Common myeloid progenitor, CD34-positive (primary cell): Measurements from ENCODE around the gene JADE2.

Source experiments
- CTCF ChIA-PET: fragments of 350-600 bp; sonication (Branson Sonifier 250); formaldehyde crosslinking; loops from one replicate; lab custom pipeline; 2021; ENCODE audit warnings: antibody characterized with exemption; lab: Charles Lee
- POLR2A ChIA-PET: fragments of 350-600 bp; sonication (Branson Sonifier 250); formaldehyde crosslinking; loops from one replicate; lab custom pipeline; 2021; ENCODE audit warnings: antibody characterized with exemption; lab: Charles Lee
- DNase-seq, 3 donors: peaks; one replicate each; pipeline versions ENCODE4 v3.0.0 to v3.0.0-alpha.2; 2013
- H3K27ac ChIP-seq, 2 experiments: 1 replicate in 1 of 2; 2 replicates in 1 of 2; pipeline ENCODE4 v1.7.0; 2013; ENCODE audit warnings: inconsistent platforms in 2 of 2, low read length in 2 of 2, mild to moderate bottlenecking in 2 of 2, low read depth in 1 of 2, moderate library complexity in 1 of 2; ENCODE audit not compliant: severe bottlenecking in 2 of 2, insufficient read depth in 1 of 2, poor library complexity in 1 of 2
- H3K27me3 ChIP-seq, 5 experiments: replicated peaks in 2 of 5; 1 replicate in 3 of 5; 2 replicates in 2 of 5; pipeline versions ENCODE4 v1.6.1 to v1.7.0; 2013; ENCODE audit warnings: low read length in 4 of 5, mild to moderate bottlenecking in 2 of 5, moderate library complexity in 2 of 5, inconsistent platforms in 1 of 5; ENCODE audit not compliant: insufficient read depth in 5 of 5, control insufficient read depth in 4 of 5
- H3K36me3 ChIP-seq, 4 experiments: 1 replicate in 2 of 4; 2 replicates in 2 of 4; pipeline versions ENCODE4 v1.6.1 to v1.7.0; 2013; ENCODE audit warnings: low read length in 3 of 4, control low read depth in 1 of 4, mild to moderate bottlenecking in 1 of 4; ENCODE audit not compliant: control insufficient read depth in 4 of 4, insufficient read depth in 4 of 4
- H3K4me1 ChIP-seq, 4 experiments: 1 replicate in 3 of 4; 2 replicates in 1 of 4; pipeline versions ENCODE4 v1.6.1 to v1.7.1; 2013; ENCODE audit warnings: low read length in 3 of 4, mild to moderate bottlenecking in 3 of 4, control low read depth in 1 of 4, inconsistent platforms in 1 of 4, moderate library complexity in 1 of 4; ENCODE audit not compliant: control insufficient read depth in 4 of 4, insufficient read depth in 4 of 4; ENCODE audit errors: control extremely low read depth in 1 of 4
- H3K4me3 ChIP-seq, 7 experiments: 1 replicate in 4 of 7; 2 replicates in 3 of 7; pipeline versions ENCODE4 v1.5.1 to v1.7.0; 2013; ENCODE audit warnings: mild to moderate bottlenecking in 7 of 7, low read length in 6 of 7, moderate library complexity in 6 of 7, inconsistent platforms in 2 of 7, low read depth in 2 of 7, control low read depth in 1 of 7; ENCODE audit not compliant: insufficient read depth in 4 of 7, control insufficient read depth in 1 of 7; ENCODE audit errors: extremely low read depth in 1 of 7
- H3K9me3 ChIP-seq, 5 experiments: 1 replicate in 4 of 5; 2 replicates in 1 of 5; pipeline versions ENCODE4 v1.6.1 to v1.7.1; 2013; ENCODE audit warnings: low read length in 4 of 5, mild to moderate bottlenecking in 2 of 5, inconsistent platforms in 1 of 5, low read depth in 1 of 5, moderate library complexity in 1 of 5; ENCODE audit not compliant: control insufficient read depth in 4 of 5, insufficient read depth in 2 of 5; ENCODE audit errors: control extremely low read depth in 1 of 5
- WGBS: methylation state at CpG from one replicate; pipeline ENCODE4 v1.1.5; 2013; ENCODE audit not compliant: insufficient coverage; 5-methylcytosine and 5-hydroxymethylcytosine counted together

The JADE2 gene

GRCh38 chr5:134502259-134502658 lies 23.2 kb upstream of the JADE2 start:
- ChIA-PET POLR2A (interaction anchor here (1.6 kb wide), 1 partner anchor 36 kb away, joined by 5 read pairs; no protein-coding TSS in a partner anchor), CTCF (interaction anchor here (0.9 to 4.1 kb wide), 10 partner anchors 9 to 91 kb away, joined by 3 to 22 read pairs (median 6); partner anchors contain the start of genes CDKN2AIPNL and JADE2)
- DNase-seq: no peak
- Histone ChIP-seq H3K4me1 (peaks cover 12 to 54% (median 53%) of the 10 kb centered on the region in 4 experiments), H3K4me3 (no peak overlapping the region), H3K9me3 (no peaks in the 10 kb centered on the region), H3K27me3 (no peaks in the 10 kb centered on the region), H3K27ac (no peak overlapping the region), H3K36me3 (no peaks in the 10 kb centered on the region)
- WGBS: 87% methylated on average over 2 of the region's 2 CpGs

DNA sequence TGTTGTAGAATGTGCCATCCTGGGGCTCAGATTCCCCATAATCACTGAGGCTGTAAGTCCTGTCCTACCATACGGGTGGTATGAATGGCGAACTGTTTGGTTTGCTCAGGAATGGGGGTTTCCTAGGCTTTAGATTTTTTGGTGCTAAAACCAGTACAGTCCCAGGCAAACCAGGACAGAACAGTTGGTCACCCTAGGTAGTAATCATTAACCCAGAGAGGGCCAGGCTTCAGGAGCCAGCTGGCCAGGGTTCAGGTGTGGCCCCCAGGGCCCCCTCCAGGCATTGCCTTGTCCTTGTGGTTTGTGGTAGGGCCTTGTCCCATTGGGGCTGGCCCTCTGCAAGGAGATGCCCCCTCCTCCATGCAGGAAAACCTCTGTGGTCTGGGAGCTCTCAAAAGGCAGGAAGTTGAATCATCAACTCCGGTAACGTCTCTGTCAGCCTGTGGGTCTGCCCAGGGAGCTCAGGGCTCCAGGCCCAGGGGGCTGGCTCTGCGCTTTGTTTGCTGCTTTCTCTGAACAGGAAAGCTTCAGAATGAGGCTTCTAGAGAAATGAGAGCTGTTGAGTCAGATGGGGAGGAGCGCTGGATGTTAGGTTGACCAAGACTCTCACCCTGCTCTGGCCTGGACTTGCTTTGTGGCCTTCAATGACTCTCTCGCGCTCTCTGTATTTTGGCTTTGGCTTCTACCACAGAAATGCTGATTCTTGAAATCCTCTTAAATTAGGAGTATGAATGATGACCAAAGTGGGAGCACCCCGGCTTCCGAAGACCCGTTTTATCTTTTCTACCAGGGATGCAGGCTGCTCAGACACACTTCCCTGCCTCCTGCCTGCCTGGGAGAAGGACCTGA lies 22.2 kb upstream of the JADE2 start:
- peak; percentile 84 to 93 (median 90) for DNase-seq
- Histone ChIP-seq H3K27ac (peak overlapping the region; percentile 74 to 88), H3K36me3 (no peaks in the 10 kb centered on the region), H3K27me3 (no peaks in the 10 kb centered on the region), H3K4me1 (peaks cover 12 to 54% (median 53%) of the 10 kb centered on the region in 4 experiments), H3K4me3 (peak overlapping the region in 3 of 7 experiments; percentile 39 to 52 (median 39)), H3K9me3 (no peaks in the 10 kb centered on the region)
- WGBS: 4% methylated on average over 5 of the region's 11 CpGs
- ChIA-PET POLR2A (interaction anchor here (0.7 to 1.6 kb wide), 3 partner anchors 9 to 37 kb away, joined by 5 to 8 read pairs (median 5); no protein-coding TSS in a partner anchor), CTCF (interaction anchor here (1.0 to 4.1 kb wide), 8 partner anchors 8 to 92 kb away, joined by 3 to 22 read pairs (median 6); partner anchors contain the start of gene CDKN2AIPNL)

GRCh38 chr5:134503937-134504437 lies 21.5 kb upstream of the JADE2 start:
- Histone ChIP-seq H3K4me3 (peak overlapping the region in 2 of 7 experiments; percentile 28 to 52), H3K36me3 (no peaks in the 10 kb centered on the region), H3K9me3 (no peaks in the 10 kb centered on the region), H3K27ac (peak overlapping the region; percentile 74 to 88), H3K27me3 (no peaks in the 10 kb centered on the region), H3K4me1 (peaks cover 12 to 60% (median 53%) of the 10 kb centered on the region in 4 experiments)
- ChIA-PET CTCF (interaction anchor here (1.1 to 4.1 kb wide), 7 partner anchors 8 to 92 kb away, joined by 3 to 22 read pairs (median 6); partner anchors contain the start of gene CDKN2AIPNL), POLR2A (interaction anchor here (0.7 to 1.6 kb wide), 3 partner anchors 10 to 38 kb away, joined by 5 to 8 read pairs (median 5); no protein-coding TSS in a partner anchor)
- DNase-seq: no peak
- no CpG with 5 or more reads among the region's 3 CpGs for whole genome bisulfite sequencing

DNA sequence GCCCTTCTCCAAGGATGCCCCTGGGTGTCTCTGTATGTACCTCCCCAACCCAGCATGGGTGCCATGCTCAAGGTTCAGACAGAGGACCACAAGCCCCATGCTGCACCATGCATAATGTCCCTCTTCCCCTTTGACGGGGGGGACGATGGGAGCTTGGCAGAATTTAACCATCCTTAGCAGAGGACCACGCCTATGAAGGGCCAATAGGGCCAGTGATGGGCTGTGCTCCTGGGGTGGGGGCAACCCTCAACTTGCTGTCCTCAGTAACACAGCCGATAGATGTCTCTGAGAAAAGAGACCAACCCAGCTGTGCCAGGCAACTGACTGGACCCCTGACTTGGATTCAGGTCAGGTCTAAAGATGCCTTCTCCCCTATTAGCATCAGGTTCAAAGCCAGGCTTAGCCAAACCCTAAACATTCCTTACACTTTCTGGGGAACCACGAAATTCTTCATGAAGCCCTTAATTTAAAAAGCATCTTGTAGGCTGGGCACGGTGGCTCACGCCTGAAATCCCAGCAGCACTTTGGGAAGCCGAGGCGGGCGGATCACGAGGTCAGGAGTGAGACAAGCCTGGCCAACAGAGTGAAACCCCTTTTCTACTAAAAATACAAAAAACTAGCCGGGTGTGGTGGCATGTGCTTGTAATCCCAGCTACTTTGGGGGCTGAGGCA lies 20.7 kb upstream of the JADE2 start:
- DNase-seq: no peak
- Histone ChIP-seq H3K36me3 (no peaks in the 10 kb centered on the region), H3K4me3 (no peak overlapping the region), H3K4me1 (peaks cover 12 to 66% (median 55%) of the 10 kb centered on the region in 4 experiments), H3K9me3 (no peaks in the 10 kb centered on the region), H3K27ac (no peak overlapping the region), H3K27me3 (no peaks in the 10 kb centered on the region)
- WGBS: 98% methylated on average over 7 of the region's 12 CpGs
- CTCF ChIA-PET: interaction anchor here (0.9 to 1.4 kb wide), 2 partner anchors 9 to 19 kb away, joined by 3 to 4 read pairs; no protein-coding TSS in a partner anchor
- POLR2A ChIA-PET: no interaction called here

DNA sequence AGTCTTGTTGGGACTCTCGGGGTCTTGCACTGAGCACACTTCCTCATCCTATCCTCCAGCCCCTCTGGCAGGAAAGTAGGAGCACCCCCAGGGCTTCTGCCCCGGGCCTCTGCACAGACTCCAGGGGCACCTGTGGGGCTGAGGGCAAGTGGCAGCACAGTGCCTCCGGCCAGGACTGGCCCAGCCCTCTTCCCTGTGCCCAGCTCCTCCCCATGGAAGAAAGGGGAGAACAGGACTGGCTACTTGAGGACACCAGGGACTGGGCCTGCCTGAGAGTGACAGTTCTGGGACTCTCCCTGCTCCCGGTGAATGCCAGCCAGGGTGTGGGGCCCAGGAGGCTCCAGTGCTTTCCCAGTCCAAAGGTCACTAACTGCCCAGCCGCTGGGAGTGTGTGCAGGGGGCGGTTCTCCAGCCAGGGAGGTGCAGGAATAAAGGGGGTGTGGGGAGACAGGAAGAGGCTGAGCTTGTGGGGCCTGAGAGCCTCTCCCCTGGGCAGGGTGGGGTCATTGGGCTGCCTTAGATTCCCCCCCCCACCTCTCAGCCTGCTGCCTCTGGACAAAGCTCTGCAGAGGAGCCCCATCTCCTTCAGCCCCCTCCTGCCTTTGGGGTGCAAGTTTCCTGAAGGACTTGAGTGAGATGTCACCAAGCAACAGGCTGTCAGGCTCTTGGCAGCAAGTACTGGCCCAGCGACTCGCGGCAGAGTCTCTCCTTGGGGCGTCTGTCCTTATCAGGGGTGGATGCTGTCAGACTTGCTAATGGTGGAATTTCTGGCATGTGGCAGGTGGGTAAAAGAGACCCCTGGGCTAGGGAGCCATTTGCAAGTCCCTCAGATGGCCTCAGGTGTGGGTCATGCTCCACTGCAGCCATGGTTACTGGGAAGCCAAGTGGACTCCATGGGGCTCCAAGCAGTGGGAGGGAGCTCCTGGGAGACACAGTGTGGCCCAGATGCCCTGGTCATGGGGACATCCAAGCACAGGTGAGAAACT lies 19.1 kb upstream of the JADE2 start:
- Histone ChIP-seq H3K4me3 (no peak overlapping the region), H3K4me1 (peaks cover 12 to 72% (median 59%) of the 10 kb centered on the region in 4 experiments)

GRCh38 chr5:134507452-134507851 lies 18.0 kb upstream of the JADE2 start:
- no peaks in the 10 kb centered on the region for H3K27me3 ChIP-seq
- CTCF ChIA-PET: interaction anchor here (0.7 to 1.9 kb wide), 4 partner anchors 20 to 55 kb away, joined by 3 to 5 read pairs (median 4); no protein-coding TSS in a partner anchor
- DNase-seq: peak in 2 of 3 donors; percentile 27 to 41
- H3K4me3 ChIP-seq: no peak overlapping the region
- no peak overlapping the region for H3K27ac ChIP-seq
- H3K9me3 ChIP-seq: no peaks in the 10 kb centered on the region
- peaks cover 12 to 70% (median 50%) of the 10 kb centered on the region in 4 experiments for H3K4me1 ChIP-seq
- H3K36me3 ChIP-seq: no peaks in the 10 kb centered on the region
- POLR2A ChIA-PET: no interaction called here
- 87% methylated on average over 6 of the region's 6 CpGs for WGBS

More for the DNA sequence above, 19.1 kb upstream of the JADE2 start:
- no peaks in the 10 kb centered on the region for H3K27me3 ChIP-seq
- H3K27ac ChIP-seq: no peak overlapping the region
- DNase-seq: peak in 2 of 3 donors; percentile 39 to 41
- H3K9me3 ChIP-seq: no peaks in the 10 kb centered on the region
- no peaks in the 10 kb centered on the region for H3K36me3 ChIP-seq
- CTCF ChIA-PET: interaction anchor here (0.9 to 1.9 kb wide), 6 partner anchors 8 to 41 kb away, joined by 3 to 5 read pairs (median 4); no protein-coding TSS in a partner anchor
- POLR2A ChIA-PET: interaction anchor here (0.6 kb wide), 1 partner anchor 9 kb away, joined by 3 read pairs; no protein-coding TSS in a partner anchor
- WGBS: 60% methylated on average over 4 of the region's 10 CpGs
